Right lobe of liver (tissue), 4 donors: ENCODE data around the gene PTPN6.

Experiments
- POLR2A ChIP-seq: fragments of 450-650 bp; IDR thresholded peaks from one replicate; pipeline ENCODE4 v1.6.1; 2017; ENCODE audit warnings: antibody characterized with exemption, mild to moderate bottlenecking
- TF ChIP-seq, protein P1 (sequence below), 4 donors: fragments of 200-600 bp in 3 of 4; fragments of 450-650 bp in 1 of 4; IDR thresholded peaks; one replicate each; pipeline versions ENCODE4 v1.5.1 to v1.8.0; 2016 to 2022; ENCODE audit warnings: antibody characterized with exemption in 4 of 4, mild to moderate bottlenecking in 2 of 4
- donor health status: DM: no; HTN: no; CAD: no.
- donor health status: DM: no; HTN: no; CAD: no.
- donor health status: DM: no; HTN: yes; CAD: no.

DNA sequence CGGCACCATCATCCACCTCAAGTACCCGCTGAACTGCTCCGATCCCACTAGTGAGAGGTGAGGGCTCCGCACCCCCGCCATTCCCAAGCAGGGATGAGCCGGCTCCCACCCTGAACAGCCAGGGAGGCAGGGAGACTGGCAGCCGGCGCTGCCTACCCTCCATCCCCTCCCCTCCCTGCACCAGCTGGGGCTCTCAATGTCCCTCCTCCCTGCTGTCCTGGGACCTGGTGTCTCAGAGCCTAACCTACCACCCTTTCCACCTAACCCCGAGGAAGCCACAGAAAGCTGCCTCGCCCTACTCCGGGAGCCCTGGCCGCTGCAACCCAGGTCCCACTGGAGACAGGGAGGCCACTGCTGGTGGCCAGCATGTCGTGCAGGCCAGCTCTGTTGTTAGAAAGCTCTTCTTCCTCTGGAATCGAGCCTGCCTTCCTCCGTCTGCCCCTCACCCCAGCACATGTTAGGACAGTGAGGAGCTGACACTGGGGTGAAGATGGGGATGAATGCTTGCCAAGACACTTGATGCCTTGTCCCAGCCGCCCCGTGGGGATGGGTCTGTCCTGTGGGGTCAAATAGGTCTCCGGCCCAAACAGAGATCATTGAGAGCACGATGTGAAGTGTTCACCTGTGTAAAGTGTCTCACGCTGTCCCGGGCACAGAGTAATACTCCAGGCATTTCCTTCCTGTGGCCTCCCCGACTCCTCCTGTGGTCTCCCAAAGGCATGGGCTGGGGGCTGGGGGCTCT is 1.1 kb downstream of the PTPN6 start:
- TF ChIP-seq, protein P1, sequence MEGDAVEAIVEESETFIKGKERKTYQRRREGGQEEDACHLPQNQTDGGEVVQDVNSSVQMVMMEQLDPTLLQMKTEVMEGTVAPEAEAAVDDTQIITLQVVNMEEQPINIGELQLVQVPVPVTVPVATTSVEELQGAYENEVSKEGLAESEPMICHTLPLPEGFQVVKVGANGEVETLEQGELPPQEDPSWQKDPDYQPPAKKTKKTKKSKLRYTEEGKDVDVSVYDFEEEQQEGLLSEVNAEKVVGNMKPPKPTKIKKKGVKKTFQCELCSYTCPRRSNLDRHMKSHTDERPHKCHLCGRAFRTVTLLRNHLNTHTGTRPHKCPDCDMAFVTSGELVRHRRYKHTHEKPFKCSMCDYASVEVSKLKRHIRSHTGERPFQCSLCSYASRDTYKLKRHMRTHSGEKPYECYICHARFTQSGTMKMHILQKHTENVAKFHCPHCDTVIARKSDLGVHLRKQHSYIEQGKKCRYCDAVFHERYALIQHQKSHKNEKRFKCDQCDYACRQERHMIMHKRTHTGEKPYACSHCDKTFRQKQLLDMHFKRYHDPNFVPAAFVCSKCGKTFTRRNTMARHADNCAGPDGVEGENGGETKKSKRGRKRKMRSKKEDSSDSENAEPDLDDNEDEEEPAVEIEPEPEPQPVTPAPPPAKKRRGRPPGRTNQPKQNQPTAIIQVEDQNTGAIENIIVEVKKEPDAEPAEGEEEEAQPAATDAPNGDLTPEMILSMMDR (IDR thresholded peaks at IDR 0.05): no peak
- no peak for TF ChIP-seq POLR2A
